Neural cell (in vitro differentiated cells): ENCODE data around the gene MMP3. TPM values are rescaled to one million over a fixed set of nuclear protein-coding genes. Genes with fewer than 3 reads are reported as not detected.

Experiments used
- H2AFZ ChIP-seq: fragments of 200-600, 300-800 bp; sonication (generic), shearing (Covaris generic); 2 replicates; pipeline ENCODE4 v1.6.0; 2014; ENCODE audit warnings: low read depth, mild to moderate bottlenecking, antibody characterized with exemption, low read length, moderate library complexity
- H3F3A ChIP-seq: fragments of 200-600 bp; shearing (Covaris generic); 2 replicates; pipeline ENCODE4 v1.6.1; 2016; ENCODE audit warnings: mild to moderate bottlenecking, moderate library complexity, mixed read lengths, antibody characterized with exemption, low read length; ENCODE audit not compliant: insufficient read depth, poor library complexity, severe bottlenecking
- H3K27ac ChIP-seq: fragments of 200-600, 300-800 bp; sonication (generic), shearing (Covaris generic); 2 replicates; pipeline ENCODE4 v1.5.1; 2014; ENCODE audit warnings: mild to moderate bottlenecking, low read length, moderate library complexity
- H3K27me3 ChIP-seq: fragments of 300-800, 200-600 bp; sonication (generic), shearing (Covaris generic); 2 replicates; pipeline ENCODE4 v1.6.0; 2014; ENCODE audit warnings: mild to moderate bottlenecking, low read depth, low read length, moderate library complexity; ENCODE audit not compliant: insufficient read depth
- H3K36me3 ChIP-seq: fragments of 300-800, 200-600 bp; sonication (generic), shearing (Covaris generic); 2 replicates; pipeline ENCODE4 v1.5.1; 2014; ENCODE audit warnings: mild to moderate bottlenecking, antibody characterized with exemption, low read length, moderate library complexity; ENCODE audit not compliant: insufficient read depth
- H3K4me2 ChIP-seq: fragments of 300-800, 200-600 bp; sonication (generic), shearing (Covaris generic); 2 replicates; pipeline ENCODE4 v1.6.0; 2014; ENCODE audit warnings: mild to moderate bottlenecking, low read length
- H3K4me3 ChIP-seq: fragments of 300-800, 200-600 bp; sonication (generic), shearing (Covaris generic); 2 replicates; pipeline ENCODE4 v1.5.1; 2014; ENCODE audit warnings: mild to moderate bottlenecking, low read length, moderate library complexity
- H3K79me2 ChIP-seq: fragments of 200-600 bp; shearing (Covaris generic); replicated peaks from 2 replicates; pipeline ENCODE4 v1.6.0; 2014; ENCODE audit warnings: mild to moderate bottlenecking, low read length, moderate library complexity; ENCODE audit not compliant: insufficient read depth
- H3K9ac ChIP-seq: fragments of 300-800, 200-600 bp; sonication (generic), shearing (Covaris generic); 2 replicates; pipeline ENCODE4 v1.6.1; 2016; ENCODE audit warnings: mild to moderate bottlenecking, low read length, mixed read lengths
- H3K9me2 ChIP-seq: fragments of 200-600 bp; shearing (Covaris generic); 2 replicates; pipeline ENCODE4 v1.6.1; 2016; ENCODE audit warnings: mild to moderate bottlenecking, low read length, mixed read lengths; ENCODE audit not compliant: insufficient read depth
- H3K9me3 ChIP-seq: fragments of 200-600, 300-800 bp; sonication (generic), shearing (Covaris generic); 2 replicates; pipeline ENCODE4 v1.6.1; 2016; ENCODE audit warnings: mild to moderate bottlenecking, mixed run types, low read length, moderate library complexity, mixed read lengths
- H4K20me1 ChIP-seq: fragments of 200-600 bp; shearing (Covaris generic); 2 replicates; pipeline ENCODE4 v1.6.1; 2016; ENCODE audit warnings: mild to moderate bottlenecking, mixed run types; ENCODE audit not compliant: insufficient read depth
- EP300 ChIP-seq: fragments of 450-650 bp; conservative IDR thresholded peaks from 2 replicates; pipeline ENCODE4 v1.6.1; 2014; ENCODE audit warnings: antibody characterized with exemption, mild to moderate bottlenecking, moderate library complexity; ENCODE audit not compliant: poor library complexity, severe bottlenecking
- EZH2 ChIP-seq: fragments of 200-600, 300-800 bp; shearing (Covaris generic), sonication (generic); IDR thresholded peaks from 2 replicates; pipeline ENCODE4 v1.6.1; 2014; ENCODE audit warnings: antibody characterized with exemption, low read length, borderline replicate concordance, mild to moderate bottlenecking; ENCODE audit not compliant: insufficient read depth, poor library complexity, severe bottlenecking
- MXI1 ChIP-seq: fragments of 450-650 bp; conservative IDR thresholded peaks from 2 replicates; pipeline ENCODE4 v1.6.1; 2014; ENCODE audit warnings: antibody characterized with exemption, mild to moderate bottlenecking; ENCODE audit not compliant: poor library complexity, severe bottlenecking
- POLR2AphosphoS5 ChIP-seq: IDR thresholded peaks from 2 replicates; pipeline ENCODE4 v1.6.1; 2012
- RAD21 ChIP-seq: fragments of 450-650 bp; conservative IDR thresholded peaks from 2 replicates; pipeline ENCODE4 v1.6.1; 2014; ENCODE audit warnings: antibody characterized with exemption, mild to moderate bottlenecking, moderate library complexity
- SMC3 ChIP-seq: fragments of 450-650 bp; conservative IDR thresholded peaks from 2 replicates; pipeline ENCODE4 v1.6.1; 2014; ENCODE audit warnings: antibody characterized with exemption, mild to moderate bottlenecking, moderate library complexity; ENCODE audit not compliant: poor library complexity
- TAF1 ChIP-seq: IDR thresholded peaks from 2 replicates; pipeline ENCODE4 v1.6.1; 2012; ENCODE audit warnings: low read depth
- polyA plus RNA-seq: library from polyadenylated mRNA; depleted of rRNA; stranded (reverse); fragments of >200 nt; gene quantifications from 2 replicates; pipeline ENCODE4 v1.2.3, GENCODE V29; 2014
- TF ChIP-seq, protein P1 (sequence below): IDR thresholded peaks from 2 replicates; pipeline ENCODE4 v1.6.1; 2012; ENCODE audit warnings: borderline replicate concordance
- TF ChIP-seq, protein P2 (sequence below): fragments of 450-650 bp; IDR thresholded peaks from 2 replicates; pipeline ENCODE4 v1.5.1; 2014; ENCODE audit warnings: antibody characterized with exemption, mild to moderate bottlenecking, moderate library complexity; ENCODE audit not compliant: poor library complexity, severe bottlenecking

MMP3 gene
- polyA plus RNA-seq, 1 donor from 2014 or later: not detected

DNA sequence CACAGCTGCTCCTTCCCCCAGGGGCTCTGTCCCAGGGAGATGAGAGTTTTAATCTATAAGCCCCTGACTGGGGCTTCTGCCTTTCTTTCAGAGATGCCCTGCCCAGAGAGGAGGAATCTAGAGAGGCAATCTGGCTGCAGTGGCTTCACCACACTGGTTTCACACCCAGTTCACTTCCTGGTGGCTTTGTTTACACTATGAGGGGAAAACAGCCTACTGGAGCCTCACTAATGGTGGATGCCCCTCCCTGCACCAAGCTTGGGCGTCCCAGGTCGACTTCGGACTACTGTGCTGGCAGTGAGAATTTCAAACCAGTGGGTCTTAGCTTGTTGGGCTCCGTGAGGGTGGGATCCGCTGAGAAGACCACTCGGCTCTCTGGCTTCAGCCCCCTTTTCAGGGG is 23.9 kb downstream of the MMP3 start:
- Histone ChIP-seq H3K9me2 (no peaks in the 10 kb centered on the region), H3K79me2 (no peaks in the 10 kb centered on the region), H3K36me3 (no peaks in the 10 kb centered on the region), H3K27ac (no peak overlapping the region), H3K9ac (no peak overlapping the region), H3K4me2 (no peak overlapping the region), H2AFZ (no peak overlapping the region), H3K4me3 (no peak overlapping the region), H3K9me3 (no peaks in the 10 kb centered on the region), H4K20me1 (no peaks in the 10 kb centered on the region), H3K27me3 (no peaks in the 10 kb centered on the region), H3F3A (no peaks in the 10 kb centered on the region)
- TF ChIP-seq MXI1 (no peak), SMC3 (no peak), EZH2 (no peak), RAD21 (no peak), POLR2AphosphoS5 (no peak), EP300 (no peak), TAF1 (no peak)
- TF ChIP-seq, protein P1, sequence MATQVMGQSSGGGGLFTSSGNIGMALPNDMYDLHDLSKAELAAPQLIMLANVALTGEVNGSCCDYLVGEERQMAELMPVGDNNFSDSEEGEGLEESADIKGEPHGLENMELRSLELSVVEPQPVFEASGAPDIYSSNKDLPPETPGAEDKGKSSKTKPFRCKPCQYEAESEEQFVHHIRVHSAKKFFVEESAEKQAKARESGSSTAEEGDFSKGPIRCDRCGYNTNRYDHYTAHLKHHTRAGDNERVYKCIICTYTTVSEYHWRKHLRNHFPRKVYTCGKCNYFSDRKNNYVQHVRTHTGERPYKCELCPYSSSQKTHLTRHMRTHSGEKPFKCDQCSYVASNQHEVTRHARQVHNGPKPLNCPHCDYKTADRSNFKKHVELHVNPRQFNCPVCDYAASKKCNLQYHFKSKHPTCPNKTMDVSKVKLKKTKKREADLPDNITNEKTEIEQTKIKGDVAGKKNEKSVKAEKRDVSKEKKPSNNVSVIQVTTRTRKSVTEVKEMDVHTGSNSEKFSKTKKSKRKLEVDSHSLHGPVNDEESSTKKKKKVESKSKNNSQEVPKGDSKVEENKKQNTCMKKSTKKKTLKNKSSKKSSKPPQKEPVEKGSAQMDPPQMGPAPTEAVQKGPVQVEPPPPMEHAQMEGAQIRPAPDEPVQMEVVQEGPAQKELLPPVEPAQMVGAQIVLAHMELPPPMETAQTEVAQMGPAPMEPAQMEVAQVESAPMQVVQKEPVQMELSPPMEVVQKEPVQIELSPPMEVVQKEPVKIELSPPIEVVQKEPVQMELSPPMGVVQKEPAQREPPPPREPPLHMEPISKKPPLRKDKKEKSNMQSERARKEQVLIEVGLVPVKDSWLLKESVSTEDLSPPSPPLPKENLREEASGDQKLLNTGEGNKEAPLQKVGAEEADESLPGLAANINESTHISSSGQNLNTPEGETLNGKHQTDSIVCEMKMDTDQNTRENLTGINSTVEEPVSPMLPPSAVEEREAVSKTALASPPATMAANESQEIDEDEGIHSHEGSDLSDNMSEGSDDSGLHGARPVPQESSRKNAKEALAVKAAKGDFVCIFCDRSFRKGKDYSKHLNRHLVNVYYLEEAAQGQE: no peak
- TF ChIP-seq, protein P2, sequence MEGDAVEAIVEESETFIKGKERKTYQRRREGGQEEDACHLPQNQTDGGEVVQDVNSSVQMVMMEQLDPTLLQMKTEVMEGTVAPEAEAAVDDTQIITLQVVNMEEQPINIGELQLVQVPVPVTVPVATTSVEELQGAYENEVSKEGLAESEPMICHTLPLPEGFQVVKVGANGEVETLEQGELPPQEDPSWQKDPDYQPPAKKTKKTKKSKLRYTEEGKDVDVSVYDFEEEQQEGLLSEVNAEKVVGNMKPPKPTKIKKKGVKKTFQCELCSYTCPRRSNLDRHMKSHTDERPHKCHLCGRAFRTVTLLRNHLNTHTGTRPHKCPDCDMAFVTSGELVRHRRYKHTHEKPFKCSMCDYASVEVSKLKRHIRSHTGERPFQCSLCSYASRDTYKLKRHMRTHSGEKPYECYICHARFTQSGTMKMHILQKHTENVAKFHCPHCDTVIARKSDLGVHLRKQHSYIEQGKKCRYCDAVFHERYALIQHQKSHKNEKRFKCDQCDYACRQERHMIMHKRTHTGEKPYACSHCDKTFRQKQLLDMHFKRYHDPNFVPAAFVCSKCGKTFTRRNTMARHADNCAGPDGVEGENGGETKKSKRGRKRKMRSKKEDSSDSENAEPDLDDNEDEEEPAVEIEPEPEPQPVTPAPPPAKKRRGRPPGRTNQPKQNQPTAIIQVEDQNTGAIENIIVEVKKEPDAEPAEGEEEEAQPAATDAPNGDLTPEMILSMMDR: no peak

DNA sequence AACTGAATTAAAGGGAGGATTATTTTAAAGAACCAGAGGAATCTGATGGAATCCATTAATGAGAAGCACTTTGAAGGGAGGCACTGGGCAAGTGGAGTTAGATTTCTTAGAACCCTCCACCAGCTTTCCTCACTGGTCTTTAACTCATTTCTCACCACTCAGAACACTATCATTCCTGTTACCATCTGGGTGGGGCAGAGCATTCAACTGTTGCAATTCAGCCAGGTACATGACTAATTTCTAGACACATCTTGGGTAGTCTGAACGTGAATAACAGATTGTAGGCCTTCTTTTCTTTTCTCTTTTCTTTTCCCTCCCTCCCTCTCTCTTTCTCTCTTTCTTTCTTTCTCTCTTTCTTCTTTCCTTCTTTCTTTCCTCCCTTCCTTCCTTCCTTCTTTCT is 29.9 kb downstream of the MMP3 start:
- H3K27ac ChIP-seq: no peak overlapping the region
- no peaks in the 10 kb centered on the region for H3K9me3 ChIP-seq
- H3K4me2 ChIP-seq: no peak overlapping the region
- no peaks in the 10 kb centered on the region for H3K9me2 ChIP-seq
- H2AFZ ChIP-seq: no peak overlapping the region
- H4K20me1 ChIP-seq: no peaks in the 10 kb centered on the region
- no peaks in the 10 kb centered on the region for H3K79me2 ChIP-seq
- H3K4me3 ChIP-seq: no peak overlapping the region
- no peak overlapping the region for H3K9ac ChIP-seq
- H3F3A ChIP-seq: no peaks in the 10 kb centered on the region
- no peaks in the 10 kb centered on the region for H3K36me3 ChIP-seq
- H3K27me3 ChIP-seq: no peaks in the 10 kb centered on the region
- TF ChIP-seq, protein P1: no peak
- TF ChIP-seq, protein P2: no peak
- TF ChIP-seq EZH2 (no peak), RAD21 (no peak), EP300 (no peak), POLR2AphosphoS5 (no peak), MXI1 (no peak), SMC3 (no peak), TAF1 (no peak)
